T-cell (primary cell): ENCODE measurements around the gene PTPRO. TPM values are rescaled to one million over a fixed set of nuclear protein-coding genes. Genes with fewer than 3 reads are reported as not detected.

Experiments used
- ATAC-seq, 4 experiments: fragments of 200-7000 bp in 3 of 4; fragments of 150-1000 bp in 1 of 4; cut with Tn5 transposase; replicated peaks in 1 of 4; 1 replicate in 3 of 4; 2 replicates in 1 of 4; pipeline ENCODE4 v1.10.0; 2021; ENCODE audit warnings: moderate library complexity in 3 of 4, mild to moderate bottlenecking in 2 of 4, moderate number of reproducible peaks in 1 of 4
- CTCF ChIA-PET, 2 donors: fragments of 300-600 bp; sonication (Branson Sonifier 250); formaldehyde crosslinking; loops; one replicate each; lab custom pipeline; 2022; ENCODE audit warnings: antibody characterized with exemption in 2 of 2; lab: Charles Lee
- POLR2A ChIA-PET, 2 donors: fragments of 300-600 bp; sonication (Branson Sonifier 250); formaldehyde crosslinking; loops; one replicate each; lab custom pipeline; 2022; ENCODE audit warnings: antibody characterized with exemption in 2 of 2; lab: Charles Lee
- DNase-seq, 35 experiments: peaks; one replicate each; pipeline versions ENCODE4 v3.0.0 to v3.0.0-alpha.2; 2013 to 2023
- H3K27ac ChIP-seq: one replicate; pipeline ENCODE4 v1.5.1; 2013; ENCODE audit warnings: low read length
- H3K27me3 ChIP-seq, 2 experiments: replicated peaks in 1 of 2; 1 replicate in 1 of 2; 2 replicates in 1 of 2; pipeline versions ENCODE4 v1.6.1 to v1.7.0; 2013; ENCODE audit warnings: low read length in 1 of 2, mixed read lengths in 1 of 2; ENCODE audit not compliant: control insufficient read depth in 2 of 2, insufficient read depth in 2 of 2; ENCODE audit errors: extremely low read depth in 1 of 2
- H3K36me3 ChIP-seq, 2 donors: 1 replicate in 1 of 2; 2 replicates in 1 of 2; pipeline versions ENCODE4 v1.6.1 to v1.7.0; 2013; ENCODE audit warnings: low read length in 1 of 2; ENCODE audit not compliant: control insufficient read depth in 2 of 2, insufficient read depth in 1 of 2; ENCODE audit errors: extremely low read depth in 1 of 2
- H3K4me1 ChIP-seq, 2 experiments: 1 replicate in 1 of 2; 2 replicates in 1 of 2; pipeline versions ENCODE4 v1.6.1 to v1.7.0; 2013; ENCODE audit warnings: low read length in 2 of 2, mixed read lengths in 1 of 2; ENCODE audit not compliant: insufficient read depth in 2 of 2, control insufficient read depth in 1 of 2; ENCODE audit errors: extremely low read depth in 1 of 2
- H3K4me3 ChIP-seq, 2 donors: 1 replicate in 1 of 2; 2 replicates in 1 of 2; pipeline versions ENCODE4 v1.5.1 to v1.7.0; 2013; ENCODE audit warnings: mild to moderate bottlenecking in 2 of 2, low read length in 1 of 2, moderate library complexity in 1 of 2; ENCODE audit not compliant: control insufficient read depth in 1 of 2; ENCODE audit errors: extremely low read depth in 1 of 2
- H3K9me3 ChIP-seq: 2 replicates; pipeline ENCODE4 v1.7.0; 2013
- H3K27ac Mint-ChIP-seq, 2 donors: one replicate each; pipeline ENCODE4 v1.8.0; 2020 to 2021; ENCODE audit warnings: mild to moderate bottlenecking in 2 of 2, mixed read lengths in 2 of 2
- H3K27me3 Mint-ChIP-seq, 2 donors: one replicate each; pipeline ENCODE4 v1.8.0; 2021 to 2022; ENCODE audit warnings: mixed read lengths in 2 of 2
- H3K36me3 Mint-ChIP-seq: one replicate; pipeline ENCODE4 v1.8.0; 2021; ENCODE audit warnings: mixed read lengths
- H3K4me1 Mint-ChIP-seq, 3 donors: one replicate each; pipeline ENCODE4 v1.8.0; 2020 to 2022; ENCODE audit warnings: mixed read lengths in 3 of 3, mild to moderate bottlenecking in 1 of 3
- H3K4me3 Mint-ChIP-seq, 3 donors: one replicate each; pipeline ENCODE4 v1.8.0; 2020 to 2022; ENCODE audit warnings: mild to moderate bottlenecking in 3 of 3, mixed read lengths in 3 of 3, moderate library complexity in 3 of 3
- H3K9me3 Mint-ChIP-seq, 3 donors: one replicate each; pipeline ENCODE4 v1.8.0; 2020 to 2022; ENCODE audit warnings: mixed read lengths in 3 of 3
- WGBS: methylation state at CpG from one replicate; pipeline ENCODE4 v1.1.5; 2013; ENCODE audit warnings: missing lambda C conversion rate; ENCODE audit not compliant: insufficient coverage; 5-methylcytosine and 5-hydroxymethylcytosine counted together
- total RNA-seq, 35 experiments: library from RNA in 6 of 35; stranded (reverse) in 6 of 35; fragments of 120-200 nt in 1 of 35; gene quantifications; one replicate each; pipeline versions ENCODE4 v1.2.1 to v1.2.4 and lab custom pipeline; 2013 to 2026

PTPRO gene
- total RNA-seq, 5 donors from 2014 or later (not counting 1 experiment from before 2014, with no cell fraction given): 1.1 to 11.5 (median 6.3) TPM

DNA sequence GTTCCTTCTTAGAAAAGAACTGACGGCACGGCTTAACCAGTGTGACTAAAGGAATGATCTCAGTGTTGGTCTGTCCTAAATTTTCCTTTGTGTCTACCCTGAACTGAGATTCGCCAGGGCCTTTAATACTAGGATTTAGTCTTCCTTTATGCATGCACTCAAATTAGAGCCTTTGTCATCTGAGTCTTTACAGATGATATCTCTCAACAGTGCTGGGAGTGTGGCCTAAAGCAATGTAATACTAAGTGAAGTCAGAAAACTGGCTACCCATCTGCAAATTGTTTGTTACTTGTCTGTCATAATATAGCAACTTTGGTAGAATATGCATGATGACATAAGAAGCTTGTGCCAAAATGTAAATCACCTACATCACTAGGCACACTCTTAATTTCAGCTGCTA lies 95.4 kb downstream of the PTPRO start:
- Histone ChIP-seq H3K4me1 (no peaks in the 10 kb centered on the region), H3K27me3 (peaks cover 0 to 2% of the 10 kb centered on the region in 2 experiments), H3K4me3 (no peak overlapping the region), H3K36me3 (no peaks in the 10 kb centered on the region), H3K27ac (no peak overlapping the region), H3K9me3 (no peaks in the 10 kb centered on the region)
- no peak for DNase-seq
- Mint-ChIP-seq H3K36me3 (no peaks in the 10 kb centered on the region), H3K27ac (no peak overlapping the region), H3K9me3 (no peaks in the 10 kb centered on the region), H3K4me3 (no peak overlapping the region), H3K27me3 (peaks cover 6 to 24% of the 10 kb centered on the region in 2 donors), H3K4me1 (peaks cover 0 to 5% (median 0%) of the 10 kb centered on the region in 3 donors)
- WGBS: 100% methylated on average over 2 of the region's 3 CpGs
- no peak for ATAC-seq
- ChIA-PET CTCF (no interaction called here), POLR2A (no interaction called here)

GRCh38 chr12:15423629-15424028 lies 101.3 kb downstream of the PTPRO start:
- ATAC-seq (no peak), DNase-seq (no peak)
- Mint-ChIP-seq H3K27me3 (peaks cover 0 to 10% of the 10 kb centered on the region in 2 donors), H3K36me3 (no peaks in the 10 kb centered on the region), H3K9me3 (no peaks in the 10 kb centered on the region), H3K4me3 (no peak overlapping the region), H3K27ac (no peak overlapping the region), H3K4me1 (no peaks in the 10 kb centered on the region)
- CTCF ChIA-PET: no interaction called here
- Histone ChIP-seq H3K27ac (no peak overlapping the region), H3K36me3 (no peaks in the 10 kb centered on the region), H3K4me1 (no peaks in the 10 kb centered on the region), H3K27me3 (no peaks in the 10 kb centered on the region), H3K9me3 (no peaks in the 10 kb centered on the region), H3K4me3 (no peak overlapping the region)
- WGBS: no CpG with 5 or more reads among the region's 2 CpGs
- POLR2A ChIA-PET: no interaction called here

- Mint-ChIP-seq H3K4me3 (no peak overlapping the region), H3K27ac (no peak overlapping the region), H3K36me3 (no peaks in the 10 kb centered on the region), H3K9me3 (no peaks in the 10 kb centered on the region), H3K4me1 (no peaks in the 10 kb centered on the region), H3K27me3 (peaks cover 8 to 25% of the 10 kb centered on the region in 2 donors)
- ATAC-seq (no peak), DNase-seq (no peak)
- no peak overlapping the region for H3K4me3 ChIP-seq
- ChIA-PET POLR2A (no interaction called here), CTCF (interaction anchor here in 1 of 2 donors (0.5 kb wide), 1 partner anchor 880 kb away, joined by 7 read pairs; no protein-coding TSS in a partner anchor)
- no peaks in the 10 kb centered on the region for H3K36me3 ChIP-seq
- no peak overlapping the region for H3K27ac ChIP-seq
- no peaks in the 10 kb centered on the region for H3K9me3 ChIP-seq
- no peaks in the 10 kb centered on the region for H3K27me3 ChIP-seq
- H3K4me1 ChIP-seq: no peaks in the 10 kb centered on the region
- WGBS: 100% methylated on average over 1 of the region's 2 CpGs
Observed at GRCh38 chr12:15427913-15428312, 105.6 kb downstream of the PTPRO start.

DNA sequence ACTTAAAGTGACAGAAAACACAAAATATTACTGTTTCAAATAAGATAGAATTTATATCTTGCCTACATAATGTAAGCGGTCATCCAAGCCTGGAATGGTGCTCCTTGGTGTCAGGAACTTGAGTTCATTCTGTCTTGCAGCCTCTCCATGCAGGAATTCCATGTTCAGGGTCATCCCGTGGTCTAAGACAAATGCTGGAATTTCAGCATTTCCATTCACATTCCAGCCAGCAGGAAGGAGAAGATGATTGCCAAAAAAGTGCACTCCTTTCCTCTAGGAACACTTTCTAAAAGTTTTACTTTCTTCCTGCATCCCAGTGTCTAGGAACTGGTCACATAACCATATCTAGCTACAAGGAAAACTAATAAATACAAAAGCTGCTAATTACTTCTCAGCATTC lies 106.3 kb downstream of the PTPRO start:
- Mint-ChIP-seq H3K4me1 (no peaks in the 10 kb centered on the region), H3K9me3 (no peaks in the 10 kb centered on the region), H3K36me3 (no peaks in the 10 kb centered on the region), H3K27me3 (peaks cover 8 to 29% of the 10 kb centered on the region in 2 donors), H3K4me3 (no peak overlapping the region), H3K27ac (no peak overlapping the region)
- no peaks in the 10 kb centered on the region for H3K27me3 ChIP-seq
- ATAC-seq: no peak
- H3K27ac ChIP-seq: no peak overlapping the region
- no peak for DNase-seq
- 61% methylated on average over 2 of the region's 2 CpGs for WGBS
- CTCF ChIA-PET: no interaction called here
- no peaks in the 10 kb centered on the region for H3K4me1 ChIP-seq
- H3K9me3 ChIP-seq: no peaks in the 10 kb centered on the region
- no peaks in the 10 kb centered on the region for H3K36me3 ChIP-seq
- POLR2A ChIA-PET: no interaction called here
- no peak overlapping the region for H3K4me3 ChIP-seq

DNA sequence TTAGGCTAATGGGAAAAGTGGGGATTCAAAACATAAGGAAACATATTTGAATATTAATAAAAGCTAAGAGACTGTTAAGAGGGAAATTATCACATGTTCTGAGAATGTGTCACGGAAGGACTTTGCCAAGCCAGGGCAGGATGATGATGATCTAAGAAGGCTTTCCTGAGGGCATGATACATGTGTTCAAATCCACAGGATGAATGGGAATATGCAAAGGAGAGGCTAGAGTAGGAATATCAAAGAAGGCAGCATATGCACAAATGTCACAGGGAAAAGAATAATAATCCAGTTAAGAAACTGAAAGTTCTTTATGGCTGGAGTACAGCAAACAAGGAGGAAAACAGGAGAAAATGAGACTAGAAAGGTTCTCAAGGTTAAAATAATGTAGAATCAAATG lies 107.0 kb downstream of the PTPRO start:
- H3K4me1 Mint-ChIP-seq: no peaks in the 10 kb centered on the region

DNA sequence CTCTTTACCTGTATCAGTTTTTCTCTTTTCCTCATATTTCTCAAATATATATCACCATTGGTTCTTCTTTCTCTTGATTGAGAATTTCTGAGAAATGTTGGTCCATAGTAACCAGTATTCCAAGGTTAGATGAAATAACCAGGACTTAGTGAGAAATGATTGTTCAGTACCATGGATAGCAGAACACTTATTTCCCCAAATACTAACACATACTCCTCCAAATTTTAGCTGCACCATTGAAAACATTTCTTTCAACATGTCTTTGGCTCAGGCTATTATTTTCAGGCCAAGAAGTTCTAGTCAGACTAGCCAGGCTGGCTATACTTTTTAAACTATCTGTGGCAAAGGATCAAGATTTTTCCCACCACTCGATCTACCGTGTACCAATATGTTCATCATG lies 113.3 kb downstream of the PTPRO start:
- Histone ChIP-seq H3K27me3 (peaks cover 0 to 12% of the 10 kb centered on the region in 2 experiments), H3K4me3 (no peak overlapping the region), H3K9me3 (no peaks in the 10 kb centered on the region), H3K36me3 (no peaks in the 10 kb centered on the region), H3K27ac (no peak overlapping the region), H3K4me1 (no peaks in the 10 kb centered on the region)
- ATAC-seq (no peak), DNase-seq (no peak)
- Mint-ChIP-seq H3K36me3 (no peaks in the 10 kb centered on the region), H3K9me3 (peaks cover 7 to 14% (median 12%) of the 10 kb centered on the region in 3 donors), H3K4me3 (no peak overlapping the region), H3K4me1 (no peaks in the 10 kb centered on the region), H3K27ac (no peak overlapping the region), H3K27me3 (peaks cover 16 to 26% of the 10 kb centered on the region in 2 donors)
- POLR2A ChIA-PET: no interaction called here
- CTCF ChIA-PET: no interaction called here
- WGBS: no CpG with 5 or more reads among the region's 2 CpGs

More for the DNA sequence above, 107.0 kb downstream of the PTPRO start:
- Histone ChIP-seq H3K36me3 (no peaks in the 10 kb centered on the region), H3K27ac (no peak overlapping the region), H3K27me3 (no peaks in the 10 kb centered on the region), H3K4me3 (no peak overlapping the region), H3K9me3 (no peaks in the 10 kb centered on the region), H3K4me1 (no peaks in the 10 kb centered on the region)
- DNase-seq: no peak
- Mint-ChIP-seq H3K27ac (no peak overlapping the region), H3K4me3 (no peak overlapping the region), H3K27me3 (peaks cover 8 to 29% of the 10 kb centered on the region in 2 donors), H3K9me3 (no peaks in the 10 kb centered on the region), H3K36me3 (no peaks in the 10 kb centered on the region)
- no peak for ATAC-seq
- ChIA-PET CTCF (no interaction called here), POLR2A (no interaction called here)
- WGBS: 100% methylated on average over 1 of the region's 1 CpG

- 89% methylated on average over 9 of the region's 9 CpGs for WGBS
- peaks cover 0 to 12% of the 10 kb centered on the region in 2 experiments for H3K27me3 ChIP-seq
- no peak overlapping the region for H3K4me3 ChIP-seq
- ATAC-seq (no peak), DNase-seq (no peak)
- H3K27ac Mint-ChIP-seq: no peak overlapping the region
- H3K36me3 ChIP-seq: no peaks in the 10 kb centered on the region
- H3K4me3 Mint-ChIP-seq: no peak overlapping the region
- peaks cover 7 to 14% (median 12%) of the 10 kb centered on the region in 3 donors for H3K9me3 Mint-ChIP-seq
- H3K9me3 ChIP-seq: no peaks in the 10 kb centered on the region
- CTCF ChIA-PET: no interaction called here
- H3K36me3 Mint-ChIP-seq: no peaks in the 10 kb centered on the region
- H3K27me3 Mint-ChIP-seq: peaks cover 20 to 22% of the 10 kb centered on the region in 2 donors
- no peaks in the 10 kb centered on the region for H3K4me1 ChIP-seq
- no peak overlapping the region for H3K27ac ChIP-seq
- no peaks in the 10 kb centered on the region for H3K4me1 Mint-ChIP-seq
- POLR2A ChIA-PET: no interaction called here
Observed at GRCh38 chr12:15439459-15439858, 117.2 kb downstream of the PTPRO start.
